Lower lobe of right lung (tissue), 2 donors: Measurements from ENCODE around the gene PROM1. TPM values are rescaled to one million over a fixed set of nuclear protein-coding genes. Genes with fewer than 3 reads are reported as not detected.

ENCODE experiments used
- ATAC-seq, 2 donors: fragments of 200-7000 bp; cut with Tn5 transposase; one replicate each; pipeline ENCODE4 v1.9.1; 2020 to 2022; ENCODE audit warnings: mild to moderate bottlenecking in 2 of 2, moderate library complexity in 2 of 2
- DNase-seq: peaks from one replicate; pipeline ENCODE4 v3.0.0-alpha.2; 2020
- H3K27ac ChIP-seq: fragments of 200-600 bp; one replicate; pipeline ENCODE4 v1.8.0; 2022
- H3K27me3 ChIP-seq: fragments of 200-600 bp; one replicate; pipeline ENCODE4 v1.8.0; 2022; ENCODE audit warnings: low read depth
- H3K36me3 ChIP-seq: fragments of 200-600 bp; one replicate; pipeline ENCODE4 v1.8.0; 2022; ENCODE audit warnings: mild to moderate bottlenecking
- H3K4me1 ChIP-seq: fragments of 200-600 bp; one replicate; pipeline ENCODE4 v1.8.0; 2022
- H3K4me3 ChIP-seq: fragments of 200-600 bp; one replicate; pipeline ENCODE4 v1.8.0; 2022; ENCODE audit warnings: mild to moderate bottlenecking
- H3K9me3 ChIP-seq: fragments of 200-600 bp; one replicate; pipeline ENCODE4 v1.8.0; 2022
- intact Hi-C: fragments of 100-400 bp; cut with DNase I; formaldehyde crosslinking; loops from one replicate; pipeline ENCODE4 v1.11.0; 2022
- total RNA-seq: library from RNA; stranded (reverse); fragmentation: NEBNext Ultra II Directional; extraction: Animal tissue kit (Norgen Biotek cat#: 25700); gene quantifications from one replicate; pipeline ENCODE4 v1.2.1, GENCODE V29; 2021
- TF ChIP-seq, protein P1 (sequence below): fragments of 200-600 bp; IDR thresholded peaks from one replicate; pipeline ENCODE4 v1.8.0; 2022; ENCODE audit warnings: antibody characterized with exemption, mild to moderate bottlenecking
- donor health status: DM: no; HTN: yes; CAD: no; lungs with severe emphysema.

The PROM1 gene
- total RNA-seq, 1 donor from 2014 or later, result 10.1 TPM

GRCh38 chr4:16109256-16109655 lies 25.4 kb upstream of the PROM1 start:
- DNase-seq (no peak), ATAC-seq (no peak)
- Histone ChIP-seq H3K27ac (no peak overlapping the region), H3K36me3 (no peaks in the 10 kb centered on the region), H3K4me1 (no peaks in the 10 kb centered on the region), H3K4me3 (no peak overlapping the region), H3K9me3 (no peaks in the 10 kb centered on the region), H3K27me3 (no peaks in the 10 kb centered on the region)
- TF ChIP-seq, protein P1, sequence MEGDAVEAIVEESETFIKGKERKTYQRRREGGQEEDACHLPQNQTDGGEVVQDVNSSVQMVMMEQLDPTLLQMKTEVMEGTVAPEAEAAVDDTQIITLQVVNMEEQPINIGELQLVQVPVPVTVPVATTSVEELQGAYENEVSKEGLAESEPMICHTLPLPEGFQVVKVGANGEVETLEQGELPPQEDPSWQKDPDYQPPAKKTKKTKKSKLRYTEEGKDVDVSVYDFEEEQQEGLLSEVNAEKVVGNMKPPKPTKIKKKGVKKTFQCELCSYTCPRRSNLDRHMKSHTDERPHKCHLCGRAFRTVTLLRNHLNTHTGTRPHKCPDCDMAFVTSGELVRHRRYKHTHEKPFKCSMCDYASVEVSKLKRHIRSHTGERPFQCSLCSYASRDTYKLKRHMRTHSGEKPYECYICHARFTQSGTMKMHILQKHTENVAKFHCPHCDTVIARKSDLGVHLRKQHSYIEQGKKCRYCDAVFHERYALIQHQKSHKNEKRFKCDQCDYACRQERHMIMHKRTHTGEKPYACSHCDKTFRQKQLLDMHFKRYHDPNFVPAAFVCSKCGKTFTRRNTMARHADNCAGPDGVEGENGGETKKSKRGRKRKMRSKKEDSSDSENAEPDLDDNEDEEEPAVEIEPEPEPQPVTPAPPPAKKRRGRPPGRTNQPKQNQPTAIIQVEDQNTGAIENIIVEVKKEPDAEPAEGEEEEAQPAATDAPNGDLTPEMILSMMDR, result no peak
- intact Hi-C loops, result no loop called here

- H3K4me3 ChIP-seq, result no peak overlapping the region
- H3K9me3 ChIP-seq, result no peaks in the 10 kb centered on the region
- no peaks in the 10 kb centered on the region for H3K36me3 ChIP-seq
- intact Hi-C loops, result no loop called here
- H3K27me3 ChIP-seq, result no peaks in the 10 kb centered on the region
- H3K27ac ChIP-seq, result no peak overlapping the region
- ATAC-seq (no peak), DNase-seq (no peak)
- no peaks in the 10 kb centered on the region for H3K4me1 ChIP-seq
- TF ChIP-seq, protein P1, result no peak
Observed at GRCh38 chr4:16106956-16107355, 23.1 kb upstream of the PROM1 start.

- TF ChIP-seq, protein P1, result no peak
- intact Hi-C loops, result no loop called here
- Histone ChIP-seq H3K27me3 (no peaks in the 10 kb centered on the region), H3K27ac (no peak overlapping the region), H3K9me3 (no peaks in the 10 kb centered on the region), H3K4me3 (no peak overlapping the region), H3K4me1 (no peaks in the 10 kb centered on the region), H3K36me3 (no peaks in the 10 kb centered on the region)
- ATAC-seq (no peak), DNase-seq (no peak)
Observed at GRCh38 chr4:16104520-16104919, 20.7 kb upstream of the PROM1 start.

GRCh38 chr4:16102356-16102755 lies 18.5 kb upstream of the PROM1 start:
- no peak for DNase-seq
- H3K36me3 ChIP-seq, result no peaks in the 10 kb centered on the region
- no peak overlapping the region for H3K27ac ChIP-seq
- TF ChIP-seq, protein P1, result no peak
- intact Hi-C loops, result no loop called here
- no peak overlapping the region for H3K4me3 ChIP-seq
- H3K4me1 ChIP-seq, result no peaks in the 10 kb centered on the region
- ATAC-seq, result no peak
- no peaks in the 10 kb centered on the region for H3K9me3 ChIP-seq
- no peaks in the 10 kb centered on the region for H3K27me3 ChIP-seq

DNA sequence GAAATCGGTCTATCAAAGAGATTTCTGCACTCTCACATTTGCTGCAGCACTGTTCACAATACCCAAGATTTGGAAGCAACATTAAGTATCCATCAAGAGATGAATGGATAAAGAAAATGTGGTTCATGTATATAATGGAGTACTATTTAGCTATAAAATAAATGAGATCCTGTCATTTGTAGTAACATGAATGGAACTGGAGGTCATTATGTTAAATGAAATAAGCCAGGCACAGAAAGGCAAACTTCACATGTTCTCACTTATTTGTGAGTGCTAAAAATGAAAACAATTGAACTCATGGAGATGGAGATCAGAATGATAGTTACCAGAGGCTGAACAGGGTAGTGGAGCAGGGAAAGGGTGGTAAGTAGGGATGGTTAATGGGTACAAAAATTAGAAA lies 17.0 kb upstream of the PROM1 start:
- Histone ChIP-seq H3K9me3 (no peaks in the 10 kb centered on the region), H3K27me3 (peaks cover 5% of the 10 kb centered on the region), H3K4me1 (no peaks in the 10 kb centered on the region), H3K27ac (no peak overlapping the region), H3K36me3 (no peaks in the 10 kb centered on the region), H3K4me3 (no peak overlapping the region)
- TF ChIP-seq, protein P1, result no peak
- ATAC-seq, result no peak
- intact Hi-C loops, result no loop called here
- no peak for DNase-seq
